GM21360 (cell line): ENCODE measurements around the gene PHC3.
"Not testable (repeated sequence)": the region's sequence is repeated elsewhere in the genome, so short reads cannot be mapped to it uniquely, and the experiment has no call there.

Source experiments
- ATAC-seq: cut with Tn5 transposase; IDR thresholded peaks from one replicate; pipeline ENCODE4 v1.9.1; 2021; ENCODE audit warnings: mild to moderate bottlenecking, moderate library complexity; ENCODE audit not compliant: unreplicated experiment

PHC3 gene, protein sequence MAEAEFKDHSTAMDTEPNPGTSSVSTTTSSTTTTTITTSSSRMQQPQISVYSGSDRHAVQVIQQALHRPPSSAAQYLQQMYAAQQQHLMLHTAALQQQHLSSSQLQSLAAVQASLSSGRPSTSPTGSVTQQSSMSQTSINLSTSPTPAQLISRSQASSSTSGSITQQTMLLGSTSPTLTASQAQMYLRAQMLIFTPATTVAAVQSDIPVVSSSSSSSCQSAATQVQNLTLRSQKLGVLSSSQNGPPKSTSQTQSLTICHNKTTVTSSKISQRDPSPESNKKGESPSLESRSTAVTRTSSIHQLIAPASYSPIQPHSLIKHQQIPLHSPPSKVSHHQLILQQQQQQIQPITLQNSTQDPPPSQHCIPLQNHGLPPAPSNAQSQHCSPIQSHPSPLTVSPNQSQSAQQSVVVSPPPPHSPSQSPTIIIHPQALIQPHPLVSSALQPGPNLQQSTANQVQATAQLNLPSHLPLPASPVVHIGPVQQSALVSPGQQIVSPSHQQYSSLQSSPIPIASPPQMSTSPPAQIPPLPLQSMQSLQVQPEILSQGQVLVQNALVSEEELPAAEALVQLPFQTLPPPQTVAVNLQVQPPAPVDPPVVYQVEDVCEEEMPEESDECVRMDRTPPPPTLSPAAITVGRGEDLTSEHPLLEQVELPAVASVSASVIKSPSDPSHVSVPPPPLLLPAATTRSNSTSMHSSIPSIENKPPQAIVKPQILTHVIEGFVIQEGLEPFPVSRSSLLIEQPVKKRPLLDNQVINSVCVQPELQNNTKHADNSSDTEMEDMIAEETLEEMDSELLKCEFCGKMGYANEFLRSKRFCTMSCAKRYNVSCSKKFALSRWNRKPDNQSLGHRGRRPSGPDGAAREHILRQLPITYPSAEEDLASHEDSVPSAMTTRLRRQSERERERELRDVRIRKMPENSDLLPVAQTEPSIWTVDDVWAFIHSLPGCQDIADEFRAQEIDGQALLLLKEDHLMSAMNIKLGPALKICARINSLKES

DNA sequence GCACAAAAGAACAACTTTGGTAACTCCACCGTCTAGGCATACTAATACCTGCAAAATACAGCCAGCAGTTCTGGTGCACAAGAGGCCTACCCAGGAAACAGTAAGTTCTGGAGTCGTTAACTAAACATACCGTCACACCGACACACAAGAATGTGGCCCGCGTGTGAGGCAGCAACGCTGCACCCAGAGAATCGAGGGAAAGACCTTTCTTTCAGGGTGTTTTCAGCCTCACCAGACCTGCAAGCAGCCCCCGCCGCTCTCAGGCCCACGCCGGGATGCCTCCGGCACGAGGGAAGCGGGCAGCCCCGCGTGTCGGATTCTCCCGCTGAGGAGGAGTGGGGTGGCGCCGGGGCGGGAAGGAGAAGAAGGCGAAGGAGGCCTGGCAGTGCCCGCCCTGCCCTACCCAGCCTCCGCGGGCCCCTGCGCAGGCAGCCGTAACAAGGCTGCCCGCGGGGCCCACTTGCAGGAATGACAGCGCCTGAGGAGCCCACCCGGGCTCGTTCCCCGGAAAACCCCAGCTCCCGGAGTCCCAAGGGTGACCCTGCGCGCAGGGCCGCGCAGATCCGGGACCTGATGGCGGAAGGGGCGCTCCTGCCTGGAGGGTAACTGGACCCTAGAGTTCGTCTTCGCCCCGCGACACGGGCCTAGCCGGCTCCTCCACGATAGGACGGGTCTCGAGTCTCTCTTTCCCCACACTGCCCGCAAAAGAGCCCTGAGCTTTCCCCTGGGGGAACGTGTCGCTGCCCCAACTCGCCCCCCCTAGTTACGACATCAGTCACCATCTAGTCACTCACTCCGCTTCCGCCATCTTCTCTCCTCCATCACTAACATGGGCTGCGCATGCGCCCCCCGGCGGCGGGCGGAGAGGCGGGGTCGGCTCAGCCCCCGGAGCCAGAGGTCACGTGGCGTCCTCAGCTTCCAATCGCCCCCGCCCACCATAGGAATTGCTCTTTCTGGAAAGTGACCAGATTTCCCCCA is at the start of gene PHC3:
Gene PHC3 (minus strand): TSS at position 826 of the 978 bp plus-strand sequence. CDS start 18 bp downstream, at position 808.
- ATAC-seq, result peak; percentile 72

DNA sequence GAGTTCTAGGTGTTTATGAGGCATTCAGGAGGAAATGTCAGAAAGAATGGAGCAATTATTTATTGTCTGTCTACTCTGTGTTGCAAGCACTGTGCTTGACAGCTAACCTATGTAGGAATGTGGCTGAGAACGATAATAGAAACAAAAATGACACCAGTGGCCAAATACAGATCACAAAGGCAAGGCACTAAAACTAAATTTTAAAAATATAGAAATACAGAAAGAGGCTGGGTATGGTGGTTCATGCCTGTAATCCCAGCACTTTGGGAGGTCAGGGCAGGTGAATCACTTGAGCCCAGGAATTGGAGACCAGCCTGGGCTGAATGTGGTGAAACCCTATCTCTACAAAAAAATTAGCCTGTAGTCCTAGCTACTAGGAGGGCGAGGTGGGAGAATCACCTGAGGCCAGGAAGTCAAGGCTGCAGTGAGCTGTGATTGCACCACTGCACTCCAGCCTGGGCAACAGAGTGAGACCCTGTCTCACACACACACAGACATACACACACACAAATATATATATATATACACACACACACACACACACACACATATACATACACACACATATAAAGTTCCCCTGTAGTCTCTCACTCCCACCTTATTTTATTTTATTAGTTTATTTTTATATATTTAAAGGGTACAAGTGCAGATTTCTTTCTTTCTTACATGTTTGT is 46.7 kb upstream of the PHC3 start:
- no peak for ATAC-seq

- no peak for ATAC-seq
Measured at GRCh38 chr3:170226426-170226960, 45.0 kb upstream of the PHC3 start.

DNA sequence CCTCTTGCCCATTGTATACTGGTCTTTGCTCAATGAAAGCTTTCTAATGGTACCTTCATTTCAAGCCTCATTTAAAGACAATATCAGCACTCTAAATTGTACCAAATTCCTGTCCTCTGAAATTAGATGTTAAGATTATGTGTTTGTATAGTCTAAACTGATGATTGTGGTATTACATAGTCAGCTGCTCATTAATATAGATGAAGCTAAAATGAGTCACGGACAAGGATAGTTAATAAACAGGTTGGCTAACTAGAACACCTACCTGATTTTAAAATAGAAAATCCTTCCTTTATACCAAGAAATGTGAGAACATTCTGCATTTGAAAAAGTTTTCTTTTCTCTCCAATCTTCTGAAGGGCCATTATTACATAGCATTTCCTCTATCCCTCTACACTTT is 43.6 kb upstream of the PHC3 start:
- ATAC-seq, result no peak

DNA sequence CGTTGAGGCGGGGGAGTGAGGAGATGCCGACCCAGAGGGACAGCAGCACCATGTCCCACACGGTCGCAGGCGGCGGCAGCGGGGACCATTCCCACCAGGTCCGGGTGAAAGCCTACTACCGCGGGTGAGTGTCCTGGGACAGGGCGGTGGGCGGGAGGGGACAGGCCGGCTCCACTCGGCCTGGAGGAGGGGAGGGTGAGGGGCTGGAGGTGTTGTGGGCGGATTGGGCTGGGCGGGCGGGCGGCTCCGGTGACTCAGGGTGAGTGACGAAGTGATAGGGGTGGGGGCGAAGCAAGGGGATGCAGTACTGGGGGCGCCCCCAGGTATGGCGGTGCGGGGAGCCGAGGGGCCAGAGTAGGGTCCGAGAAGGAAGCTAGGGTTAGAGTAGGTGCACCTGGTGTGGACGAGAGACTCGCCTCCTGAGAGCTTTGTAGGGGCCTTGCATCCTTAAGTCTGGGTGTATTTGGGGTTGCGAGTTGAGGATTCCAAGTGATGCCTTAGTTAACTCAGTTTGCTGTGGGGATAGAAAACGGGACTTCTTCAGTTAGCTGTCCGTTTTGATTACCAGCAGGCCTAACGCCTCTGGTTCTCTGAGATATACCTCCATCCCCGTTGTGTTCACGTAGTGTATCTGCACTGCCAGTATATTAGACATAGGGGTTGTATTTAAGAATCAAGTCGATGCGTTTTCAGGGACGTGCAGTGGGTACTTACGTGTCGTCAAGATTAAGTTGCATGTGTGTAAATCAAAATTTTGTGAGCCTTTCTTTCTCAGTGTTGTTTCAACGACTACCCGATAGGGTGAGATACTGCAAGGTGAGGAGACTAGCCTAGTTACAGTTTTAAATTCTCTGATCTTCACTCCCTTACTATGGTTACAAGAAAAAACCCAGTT is 41.4 kb upstream of the PHC3 start:
- ATAC-seq, result peak; percentile 32

DNA sequence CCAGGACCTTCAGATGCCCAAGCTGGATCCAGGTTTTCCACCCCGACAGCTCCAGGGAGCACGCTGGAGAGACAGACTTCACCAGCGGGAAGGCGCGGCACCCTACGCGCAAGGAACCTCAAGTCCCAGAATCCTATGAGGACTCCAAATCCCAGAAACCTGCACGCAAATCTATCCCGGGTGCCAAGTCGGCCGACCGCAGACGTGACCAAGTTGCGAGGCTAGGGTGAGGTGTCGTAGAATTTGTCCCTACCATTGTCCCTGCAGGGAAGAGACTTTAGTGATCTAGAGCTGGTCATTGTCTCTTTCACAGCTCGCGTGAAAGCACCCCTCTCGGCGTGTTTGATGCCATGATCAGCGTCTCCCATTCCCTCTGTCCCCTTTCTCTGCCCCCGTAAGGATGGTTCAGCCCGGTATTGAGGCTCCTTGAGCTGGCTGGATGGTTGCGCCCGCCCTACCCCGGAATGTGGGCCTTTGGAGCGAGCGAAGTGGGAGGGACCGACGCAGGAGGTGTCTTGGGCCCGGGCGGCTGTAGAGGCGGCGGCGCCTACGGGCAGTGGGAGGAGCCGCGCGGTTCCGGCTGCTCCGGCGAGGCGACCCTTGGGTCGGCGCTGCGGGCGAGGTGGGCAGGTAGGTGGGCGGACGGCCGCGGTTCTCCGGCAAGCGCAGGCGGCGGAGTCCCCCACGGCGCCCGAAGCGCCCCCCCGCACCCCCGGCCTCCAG is 40.6 kb upstream of the PHC3 start, which contains the start of gene PRKCI:
Gene PRKCI (plus strand): TSS at position 501 of the 723 bp plus-strand sequence. CDS start 246 bp downstream, outside the sequence.
- peak; percentile 93 for ATAC-seq

- no peak for ATAC-seq
Measured at GRCh38 chr3:170220871-170221270, 39.3 kb upstream of the PHC3 start.

- no peak for ATAC-seq
Measured at GRCh38 chr3:170219850-170220249, 38.3 kb upstream of the PHC3 start.

DNA sequence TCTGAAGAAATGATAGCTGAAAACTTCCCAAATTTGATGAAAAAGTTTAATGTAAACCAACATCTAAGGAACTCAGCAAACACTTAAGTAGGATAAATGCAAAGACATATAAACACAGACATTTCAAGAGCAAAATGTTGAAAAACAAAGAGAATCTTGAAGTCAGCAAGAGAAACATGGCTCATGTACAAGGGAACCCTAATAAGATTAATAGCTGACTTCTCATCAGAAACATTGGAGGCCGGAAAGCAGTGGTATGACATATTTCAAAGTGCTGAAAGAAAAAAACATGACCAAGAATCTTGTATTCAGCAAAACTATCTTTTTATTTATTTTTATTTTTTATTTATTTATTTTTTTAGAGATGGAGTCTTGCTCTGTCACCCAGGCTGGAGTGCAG is 30.1 kb upstream of the PHC3 start:
- no peak for ATAC-seq

DNA sequence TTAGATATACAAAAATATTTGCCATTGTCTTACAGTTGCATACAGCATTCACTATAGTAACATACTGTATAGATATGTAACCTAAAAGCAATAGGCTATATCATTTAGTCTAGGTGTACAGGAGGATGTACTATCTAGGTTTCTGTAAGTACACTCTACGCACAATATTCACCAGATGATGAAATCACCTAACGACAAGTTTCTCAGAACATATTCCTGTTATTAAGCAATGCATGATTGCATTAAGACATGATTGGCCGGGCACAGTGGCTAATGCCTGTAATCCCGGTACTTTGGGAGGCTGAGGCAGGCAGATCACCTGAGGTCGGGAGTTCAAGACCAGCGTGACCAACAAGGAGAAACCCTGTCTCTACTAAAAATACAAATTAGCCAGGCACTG is 26.2 kb upstream of the PHC3 start:
- no peak for ATAC-seq

DNA sequence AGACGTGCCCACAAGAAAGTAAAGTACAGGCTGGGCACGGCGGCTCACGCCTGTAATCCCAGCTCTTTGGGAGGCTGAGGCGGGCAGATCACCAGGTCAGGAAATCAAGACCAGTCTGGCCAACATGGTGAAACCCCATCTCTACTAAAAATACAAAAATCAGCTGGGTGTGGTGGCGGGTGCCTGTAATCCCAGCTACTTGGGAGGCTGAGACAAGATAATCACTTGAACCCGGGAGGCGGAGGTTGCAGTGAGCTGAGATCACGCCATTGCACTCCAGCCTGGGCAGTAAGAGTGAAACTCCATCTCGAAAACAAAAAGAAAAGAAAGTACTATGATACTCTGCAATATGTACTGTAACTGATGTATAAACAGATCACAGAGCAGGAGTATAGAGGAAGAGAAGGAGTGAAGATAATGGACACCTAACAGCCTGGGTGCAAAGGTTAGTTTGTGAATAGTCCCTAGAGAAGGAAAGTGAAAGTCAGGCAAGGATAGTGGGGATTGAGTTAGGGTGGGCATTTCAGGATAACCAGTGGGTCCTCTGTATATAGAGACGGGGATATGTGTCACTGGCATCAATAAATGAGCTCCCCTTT is 24.7 kb upstream of the PHC3 start:
- ATAC-seq, result not testable (repeated sequence)

GRCh38 chr3:170205302-170205701 is 23.8 kb upstream of the PHC3 start:
- no peak for ATAC-seq

DNA sequence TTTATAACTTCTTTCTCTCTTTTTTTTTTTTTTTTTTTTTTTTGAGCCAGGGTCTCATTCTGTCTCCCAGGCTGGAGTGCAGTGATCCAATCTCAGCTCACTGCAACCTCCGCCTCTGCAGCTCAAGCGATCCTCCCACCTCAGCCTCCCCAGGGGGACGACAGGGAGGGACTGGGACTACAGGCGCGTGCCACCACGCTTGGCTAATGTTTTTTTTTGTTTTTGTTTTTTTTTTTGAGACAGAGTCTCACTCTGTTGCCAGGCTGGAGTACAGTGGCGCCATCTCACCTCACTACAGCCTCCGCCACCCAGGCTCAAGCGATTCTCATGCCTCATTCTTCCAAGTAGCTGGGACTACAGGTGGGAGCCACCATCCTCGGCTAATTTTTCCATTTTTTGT is 23.0 kb upstream of the PHC3 start:
- no peak for ATAC-seq

GRCh38 chr3:170204023-170204472 is 22.5 kb upstream of the PHC3 start:
- ATAC-seq, result no peak

- ATAC-seq, result no peak
Measured at GRCh38 chr3:170203457-170203856, 21.9 kb upstream of the PHC3 start.

DNA sequence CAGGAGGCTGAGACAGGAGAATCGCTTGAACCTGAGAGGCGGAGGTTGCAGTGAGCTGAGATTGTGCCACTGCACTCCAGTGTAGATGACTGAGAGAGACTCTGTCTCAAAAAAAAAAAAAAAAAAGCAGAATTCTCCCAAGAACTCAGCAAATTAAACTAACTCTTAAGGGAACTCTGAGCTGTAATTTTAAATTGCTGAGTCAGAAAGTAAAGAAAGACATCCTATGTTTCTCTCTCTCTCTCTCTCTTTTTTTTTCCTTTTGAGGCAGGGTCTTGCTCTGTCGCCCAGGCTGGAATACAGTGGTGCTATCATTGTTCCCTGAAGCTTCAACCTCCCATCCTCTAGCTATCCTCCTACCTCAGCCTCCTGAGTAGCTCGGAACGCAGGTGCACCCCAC is 20.0 kb upstream of the PHC3 start:
- no peak for ATAC-seq

- no peak for ATAC-seq
Measured at GRCh38 chr3:170200987-170201386, 19.5 kb upstream of the PHC3 start.
